DMS 273 (cell line): ENCODE data around the gene PTPRN2.

ENCODE experiments used
- DNase-seq: peaks from one replicate; lab custom pipeline; 2025; ENCODE audit not compliant: unreplicated experiment; lab: John Stamatoyannopoulos, UW

The PTPRN2 gene

DNA sequence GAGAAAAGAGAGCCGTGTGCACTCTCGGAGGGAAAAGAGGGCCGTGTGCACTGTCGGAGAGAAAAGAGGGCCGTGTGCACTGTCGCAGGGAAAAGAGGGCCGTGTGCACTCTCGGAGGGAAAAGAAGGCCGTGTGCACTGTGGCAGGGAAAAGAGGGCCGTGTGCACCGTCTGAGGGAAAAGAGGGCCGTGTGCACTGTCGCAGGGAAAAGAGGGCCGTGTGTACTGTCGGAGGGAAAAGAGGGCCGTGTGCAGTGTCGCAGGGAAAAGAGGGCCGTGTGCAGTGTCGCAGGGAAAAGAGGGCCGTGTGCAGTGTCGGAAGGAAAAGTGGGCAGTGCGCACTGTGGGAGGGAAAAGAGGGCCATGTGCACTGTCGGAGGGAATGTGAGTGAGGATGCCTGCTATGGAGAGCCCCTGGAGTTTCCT is 1062.1 kb downstream of the PTPRN2 start:
- peak; percentile 49 for DNase-seq

DNA sequence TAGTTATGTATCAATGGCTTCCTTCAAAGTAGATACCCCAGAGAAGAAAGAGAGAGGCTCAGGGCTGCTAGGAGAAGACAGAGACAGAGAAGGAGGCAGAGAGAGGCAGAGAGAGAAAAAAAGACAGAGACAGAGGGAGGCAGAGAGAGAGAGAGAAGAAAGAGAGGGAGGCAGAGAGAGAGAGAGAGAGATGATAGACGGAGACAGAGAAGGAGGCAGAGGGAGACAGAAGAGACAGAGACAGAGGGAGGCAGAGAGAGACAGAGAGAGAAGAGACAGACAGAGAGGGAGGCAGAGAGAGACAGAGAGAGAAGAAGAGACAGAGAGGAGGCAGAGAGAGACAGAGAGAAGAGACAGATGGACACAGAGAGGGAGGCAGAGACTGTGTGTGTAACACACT is 1062.9 kb downstream of the PTPRN2 start:
- DNase-seq: no peak

DNA sequence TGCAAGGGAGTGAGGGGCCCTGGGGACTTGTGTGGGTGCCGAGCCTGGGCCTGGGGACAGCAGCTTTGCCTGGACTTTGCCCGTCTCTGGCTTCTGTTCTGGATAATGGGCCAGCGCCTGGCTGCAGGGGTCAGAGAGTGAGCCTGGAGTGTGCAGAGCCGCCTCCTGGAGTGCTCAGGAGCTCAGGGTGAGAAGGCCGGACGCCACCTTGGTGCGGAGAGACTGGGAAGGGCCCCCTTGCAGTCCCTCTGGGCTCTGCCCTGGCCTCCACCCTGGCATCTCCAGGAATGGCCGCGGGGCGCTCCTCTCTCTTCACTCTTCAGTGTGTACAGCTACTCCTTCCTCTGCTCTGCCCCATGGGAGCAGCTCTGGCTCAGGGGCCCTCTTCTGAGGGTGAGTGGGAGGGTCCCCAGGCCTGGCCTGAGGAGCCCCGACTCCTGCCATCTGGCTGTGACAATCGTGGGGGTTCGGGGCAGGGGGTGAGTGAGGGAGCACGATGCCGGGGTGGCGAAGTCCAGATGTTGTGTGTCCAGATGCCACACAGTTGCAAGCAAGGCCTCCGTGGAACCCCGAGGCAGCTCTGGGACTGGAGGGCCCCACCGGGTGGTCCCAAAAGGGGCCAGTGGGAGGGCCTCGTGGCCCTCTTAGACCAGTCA is 1063.7 kb downstream of the PTPRN2 start:
- no peak for DNase-seq

DNA sequence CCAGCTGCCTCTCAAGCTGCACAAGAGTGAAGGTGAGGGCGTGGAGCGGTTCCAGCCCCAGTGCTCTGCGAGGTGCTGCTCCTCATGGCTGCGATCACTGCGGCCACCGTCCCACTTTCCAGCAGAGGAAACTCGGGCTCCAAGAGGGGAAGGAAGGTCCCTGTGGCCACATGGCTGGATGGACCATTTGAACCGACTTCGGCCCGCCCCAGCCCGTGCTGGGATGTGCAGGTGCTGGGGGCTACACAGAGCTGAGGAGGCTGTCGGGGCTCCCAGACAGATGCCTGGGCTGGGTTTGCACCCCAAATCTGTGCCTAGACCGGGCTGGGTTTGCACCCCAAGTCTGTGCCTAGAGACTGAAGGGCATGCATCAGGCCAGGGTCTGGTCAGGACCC is 1064.3 kb downstream of the PTPRN2 start:
- no peak for DNase-seq

DNA sequence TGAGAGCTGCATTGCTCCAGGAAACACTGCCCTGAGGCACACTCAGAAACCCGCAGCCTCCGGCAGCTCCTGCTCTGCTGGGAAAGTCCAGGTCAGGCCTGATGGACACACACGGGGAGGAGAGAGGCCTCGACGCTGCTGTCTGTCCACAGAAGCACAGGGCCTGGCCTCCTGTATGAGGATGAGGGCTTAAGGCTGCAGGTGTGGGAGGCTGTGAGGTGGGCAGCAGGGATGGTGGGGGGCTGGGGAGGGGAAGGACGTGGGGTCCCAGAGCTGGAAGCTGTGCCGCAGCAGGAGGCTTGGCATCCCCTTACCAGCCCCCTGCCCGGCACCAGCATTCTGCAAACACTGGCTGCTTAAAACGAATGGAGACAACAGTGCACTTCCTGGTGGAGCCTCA is 1064.7 kb downstream of the PTPRN2 start:
- no peak for DNase-seq

DNA sequence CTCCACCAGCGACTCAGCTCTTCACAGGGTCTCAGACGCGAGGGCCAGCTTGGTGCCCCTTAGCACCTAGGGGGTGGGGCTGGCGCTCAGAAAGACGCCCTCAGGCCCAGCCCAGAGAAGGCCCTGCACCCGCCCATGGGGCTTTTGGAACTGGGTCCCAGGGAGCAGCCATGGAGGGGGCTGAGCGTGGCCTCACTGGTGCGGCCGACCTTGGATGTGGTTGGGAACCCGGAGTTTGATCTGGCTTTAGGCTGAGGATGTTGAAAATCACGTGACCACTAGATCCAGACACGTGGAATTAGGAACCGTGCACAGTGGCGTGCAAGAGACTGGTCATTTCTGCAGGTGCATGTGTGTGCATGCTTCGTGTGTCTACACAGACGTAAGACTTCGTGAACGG is 1065.4 kb downstream of the PTPRN2 start:
- no peak for DNase-seq

DNA sequence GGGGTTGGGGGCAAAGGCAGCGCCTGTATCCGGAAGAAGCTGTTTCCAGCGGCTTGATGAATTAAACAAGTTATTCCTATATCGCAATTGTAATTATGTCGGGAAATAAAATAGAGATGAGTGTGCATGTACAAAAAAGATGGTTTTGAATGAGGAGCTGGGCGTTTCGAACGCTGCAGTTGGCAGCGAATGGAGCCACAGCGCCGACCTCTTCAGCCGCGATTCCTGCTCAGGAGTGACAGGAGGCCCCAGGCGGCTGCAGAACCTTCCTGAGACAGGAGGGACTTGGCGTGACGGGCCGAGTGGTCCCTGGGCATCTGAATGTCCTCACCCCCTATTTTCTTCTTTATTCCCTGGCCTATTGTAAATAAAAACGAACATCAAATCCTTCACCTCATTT is 1065.9 kb downstream of the PTPRN2 start:
- DNase-seq: no peak

DNA sequence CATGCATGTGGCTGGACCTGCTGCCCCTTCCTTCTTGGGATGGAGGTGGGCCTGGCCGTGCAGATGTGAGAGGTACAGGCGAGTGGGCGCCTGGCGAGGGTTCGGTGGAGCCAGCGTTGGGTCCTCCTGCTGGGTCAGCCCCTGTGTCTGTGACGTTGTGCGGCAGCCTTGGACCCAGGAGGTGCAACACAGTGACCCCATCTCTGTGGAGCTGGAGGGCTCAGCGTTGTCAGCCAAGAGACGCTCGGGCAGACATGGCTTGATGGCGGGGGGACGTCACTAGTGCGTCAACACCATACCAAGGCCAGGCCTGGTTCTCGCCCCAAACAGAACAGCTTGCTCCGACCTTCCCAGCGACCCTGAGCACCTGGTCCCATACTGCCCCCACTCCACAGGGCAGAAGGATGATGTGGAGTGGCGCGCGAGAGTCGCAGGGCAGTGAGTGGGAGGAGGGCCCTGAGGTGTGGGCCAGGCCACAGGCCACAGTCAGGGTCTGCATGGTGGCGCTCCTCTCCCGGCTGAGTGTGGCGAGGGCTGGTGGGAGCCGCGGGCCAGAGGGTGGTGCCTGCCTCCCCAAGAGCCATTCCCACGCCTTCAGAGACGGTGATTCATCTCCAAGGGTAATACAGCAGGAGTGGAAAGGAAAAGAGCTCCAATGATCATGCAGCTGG is 1066.4 kb downstream of the PTPRN2 start:
- no peak for DNase-seq

DNA sequence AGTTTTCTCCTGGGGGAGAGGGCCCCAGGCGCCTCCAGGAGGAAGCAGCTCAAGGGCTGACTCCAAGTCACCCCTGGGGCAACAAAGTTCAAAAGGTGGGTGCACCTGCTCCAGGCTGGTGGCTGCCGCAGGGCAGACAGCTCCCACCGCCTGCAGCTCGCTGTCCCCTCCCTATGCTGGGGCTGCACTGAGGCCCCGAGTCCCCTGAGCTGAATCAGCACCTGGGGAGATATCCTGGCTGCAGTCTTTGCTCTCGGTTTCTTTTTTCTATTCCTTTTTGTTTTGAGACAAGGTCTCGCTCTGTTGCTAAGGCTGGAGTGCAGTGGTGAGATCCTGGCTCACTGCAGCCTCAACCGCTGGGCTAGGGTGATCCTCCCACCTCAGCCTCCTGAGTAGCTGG is 1067.4 kb downstream of the PTPRN2 start:
- no peak for DNase-seq

DNA sequence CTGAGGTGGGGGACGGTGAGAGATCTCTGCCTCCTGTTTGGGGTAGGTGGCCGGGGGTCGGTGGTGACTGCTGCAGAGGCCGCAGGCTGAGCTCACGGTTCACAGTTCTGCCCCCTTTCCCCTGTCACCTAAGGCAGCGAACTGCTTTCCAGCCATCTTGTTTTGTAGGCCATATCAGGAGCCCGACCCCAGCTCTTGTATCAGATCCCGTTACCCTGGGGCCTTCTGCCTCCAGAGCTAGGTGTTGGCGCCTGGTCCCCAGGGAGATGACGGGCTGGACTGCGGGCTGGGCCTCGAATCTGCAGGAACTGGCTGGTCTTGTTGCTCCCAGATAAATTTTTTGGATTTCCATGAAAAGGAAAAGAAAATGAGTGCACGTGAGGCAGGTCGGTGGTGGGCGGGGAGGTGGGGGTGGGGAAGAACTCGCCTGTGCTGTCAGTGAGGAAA is 1067.8 kb downstream of the PTPRN2 start:
- no peak for DNase-seq

DNA sequence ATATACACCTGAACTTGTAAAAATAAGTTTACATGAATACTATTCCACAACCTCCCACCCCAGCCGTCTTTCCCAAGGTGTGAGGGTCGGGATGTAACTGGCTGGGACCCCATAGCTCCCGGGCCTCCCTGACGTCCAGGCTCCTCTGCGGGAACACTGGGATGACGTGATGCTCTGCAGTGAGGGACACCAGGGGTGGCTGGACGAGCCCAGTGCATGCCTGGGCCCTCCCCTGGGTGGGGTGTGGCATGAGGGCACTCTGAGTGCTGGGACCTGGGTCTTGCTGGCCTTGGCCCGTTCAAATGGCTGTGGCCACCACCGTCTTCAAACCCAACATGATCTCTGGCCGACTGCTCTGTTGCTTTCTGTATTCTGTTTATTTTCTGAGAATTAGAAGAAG is 1068.4 kb downstream of the PTPRN2 start:
- no peak for DNase-seq

DNA sequence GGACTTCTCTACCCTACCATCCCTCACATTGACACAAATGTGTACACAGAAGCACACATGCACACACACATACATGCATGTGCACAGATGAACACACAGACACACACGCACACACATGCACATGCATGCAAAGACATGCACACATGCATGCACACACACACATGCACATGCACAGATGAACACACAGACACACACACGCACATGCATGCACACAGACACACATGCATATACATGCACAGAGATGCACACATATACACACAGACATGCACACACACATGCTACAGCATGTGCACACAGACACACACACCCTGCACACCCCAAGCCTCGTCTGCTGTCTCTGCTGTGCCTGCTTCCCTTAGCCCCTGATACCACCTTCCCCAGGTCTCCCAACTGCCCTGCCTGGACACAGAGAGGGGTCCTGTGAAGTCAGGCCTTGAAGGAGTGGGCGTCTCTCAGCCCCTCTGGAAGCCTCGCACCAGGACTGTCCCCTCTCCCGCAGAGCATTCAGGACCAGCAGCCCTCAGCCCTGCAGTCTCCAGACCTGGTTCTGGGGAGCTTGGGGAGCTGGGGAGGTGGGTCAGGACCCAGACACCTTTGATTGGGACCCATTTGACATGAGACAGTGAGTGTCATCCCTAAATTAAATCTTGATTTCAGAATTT is 1069.0 kb downstream of the PTPRN2 start:
- DNase-seq: no peak

DNA sequence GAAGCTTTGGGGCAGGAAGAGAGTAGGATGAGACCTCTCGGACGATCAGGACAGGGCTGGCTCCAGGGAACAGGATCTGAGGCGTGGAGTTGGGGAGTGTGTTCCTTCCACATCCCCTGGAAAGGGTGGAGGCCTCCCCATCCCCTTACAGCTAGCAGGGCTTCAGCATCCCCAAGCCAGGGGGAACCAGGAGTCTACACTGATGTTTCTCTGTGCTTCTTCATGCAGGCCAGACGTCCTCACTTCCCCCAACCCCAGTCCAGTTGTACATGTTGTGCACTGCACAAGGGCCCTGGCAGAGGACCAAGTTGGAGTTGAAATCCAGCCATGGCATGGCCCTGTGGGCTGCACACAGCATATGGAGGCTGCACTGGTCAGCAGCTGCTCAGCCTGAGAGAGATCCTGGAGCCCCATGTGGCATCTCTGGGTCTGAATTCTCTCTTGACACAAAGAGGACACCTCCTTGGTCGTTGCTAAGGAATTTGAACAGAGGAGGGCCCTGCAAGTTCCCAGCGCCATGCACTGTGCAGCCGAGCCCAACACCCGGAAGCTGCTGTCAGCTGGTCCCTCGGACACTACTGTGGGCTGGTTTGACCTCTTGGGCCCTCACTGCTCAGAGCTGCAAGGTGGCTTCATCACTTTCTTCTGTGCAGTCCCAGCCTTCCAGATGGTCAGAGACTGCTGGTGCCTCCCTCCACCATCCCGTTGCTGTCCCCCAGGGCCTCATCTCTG is 1069.7 kb downstream of the PTPRN2 start:
- no peak for DNase-seq

DNA sequence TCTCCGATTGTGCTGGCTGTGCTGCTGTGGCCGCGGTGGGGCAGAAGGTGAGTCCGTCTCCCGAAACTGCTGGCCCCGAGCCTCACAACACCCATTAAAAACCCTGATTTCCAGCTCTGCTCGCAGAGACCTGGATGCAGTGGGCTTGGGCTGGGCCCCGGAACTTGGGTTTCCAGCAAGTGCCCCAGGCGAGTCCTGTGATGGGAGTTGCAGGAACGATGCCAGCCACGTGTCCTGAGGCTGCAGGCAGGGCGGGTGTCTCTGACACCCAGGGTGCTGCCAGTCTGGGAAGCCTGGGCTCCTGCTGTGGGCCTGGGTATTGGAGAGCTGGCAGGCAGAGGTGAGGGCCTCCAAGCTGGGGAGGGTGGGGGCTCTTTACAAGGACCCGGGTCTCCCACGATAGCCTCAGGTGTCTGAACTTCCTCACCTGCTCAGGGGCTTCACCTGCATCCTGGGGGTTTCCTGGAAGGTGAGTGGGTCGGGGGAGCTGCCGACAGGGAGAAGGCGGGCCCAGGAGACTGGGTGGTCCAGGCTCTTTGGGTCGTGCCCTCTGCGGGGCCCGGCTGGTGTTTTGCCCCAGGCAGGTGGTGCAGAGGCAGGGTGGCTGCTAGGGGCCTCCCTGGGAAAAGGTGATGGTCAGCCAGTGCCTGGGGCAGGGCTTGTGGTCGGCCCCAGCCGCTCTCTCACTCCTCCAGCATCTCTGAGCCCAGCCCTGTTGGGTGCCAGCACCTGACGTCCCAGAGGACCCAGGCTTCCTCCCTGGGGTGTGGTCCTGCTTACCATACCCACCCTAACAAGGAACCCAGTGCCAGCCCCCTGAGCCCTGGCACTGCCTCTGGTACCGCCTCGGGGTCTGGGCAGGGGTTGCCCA is 1070.5 kb downstream of the PTPRN2 start:
- DNase-seq: no peak

DNA sequence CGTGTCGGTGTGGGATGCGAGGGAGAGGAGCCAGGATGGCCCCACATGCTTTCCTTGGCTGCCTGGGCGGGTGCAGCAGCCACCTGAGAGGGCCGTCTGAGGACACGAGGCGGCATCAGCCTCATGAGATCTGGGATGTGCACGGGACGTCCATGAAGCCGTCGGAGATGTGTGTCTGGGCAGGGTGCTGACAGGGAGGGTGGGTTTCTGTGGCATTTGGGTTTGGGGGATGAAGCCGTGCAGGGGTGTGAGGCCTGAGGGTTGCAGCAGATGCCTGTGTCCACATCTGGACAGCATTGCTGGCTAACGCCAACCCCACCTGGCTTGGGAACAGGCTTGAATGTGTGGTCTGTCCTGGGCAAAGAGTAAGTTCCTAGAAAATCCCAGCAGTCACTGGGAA is 1071.3 kb downstream of the PTPRN2 start:
- no peak for DNase-seq

DNA sequence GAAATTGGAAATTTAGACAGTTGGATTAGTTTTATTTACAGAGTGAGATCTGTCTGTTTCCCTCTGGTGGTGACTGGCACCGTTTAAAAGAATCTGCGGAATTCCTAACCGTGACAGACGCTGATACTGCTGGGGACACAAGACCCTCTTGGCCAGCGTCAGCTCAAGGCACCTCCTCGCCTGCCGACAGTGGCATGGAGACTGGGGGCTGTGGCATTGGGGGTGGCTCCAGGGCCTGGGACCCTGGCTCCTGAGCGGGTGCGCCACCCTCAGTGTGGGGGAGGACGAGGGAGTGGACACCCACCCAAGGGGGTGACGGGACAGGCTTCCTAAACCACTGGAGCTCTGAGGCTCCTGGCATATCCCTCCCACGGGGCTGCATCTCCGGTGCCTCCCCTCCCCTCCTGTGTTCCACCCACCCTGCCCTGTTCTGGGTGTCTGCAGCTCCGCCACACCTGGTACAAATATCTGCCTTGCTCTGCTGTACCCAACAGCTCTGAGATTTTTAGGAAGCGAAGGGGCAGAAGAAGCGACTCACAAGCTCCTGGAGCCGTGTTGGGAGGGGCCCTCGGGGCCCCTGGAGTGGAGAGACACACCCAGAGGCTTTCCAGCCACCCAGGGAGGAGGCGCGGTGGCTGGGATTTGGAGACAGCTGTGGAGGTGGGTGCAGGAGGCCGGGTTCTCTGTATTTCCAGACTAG is 1072.1 kb downstream of the PTPRN2 start:
- peak; percentile 27 for DNase-seq

DNA sequence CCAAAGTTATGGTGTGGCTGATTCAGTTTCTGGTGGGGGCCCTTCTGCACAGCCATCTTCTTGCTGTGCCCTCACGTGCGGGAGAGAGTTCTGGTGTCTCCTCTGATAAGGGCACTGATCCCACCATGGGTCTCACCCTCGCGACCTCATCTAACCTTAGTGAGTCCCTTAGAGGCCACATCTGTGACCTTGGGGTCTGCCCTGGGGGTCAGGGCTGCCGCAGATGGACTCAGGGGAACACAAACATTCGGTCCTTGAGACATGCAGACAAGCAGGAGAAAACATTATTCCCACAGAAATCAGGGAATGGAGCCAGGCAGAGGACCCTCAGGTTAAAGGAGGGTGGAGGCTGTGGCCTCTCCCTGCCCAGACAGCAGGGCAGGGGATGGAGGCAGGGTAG is 1072.9 kb downstream of the PTPRN2 start:
- DNase-seq: no peak

DNA sequence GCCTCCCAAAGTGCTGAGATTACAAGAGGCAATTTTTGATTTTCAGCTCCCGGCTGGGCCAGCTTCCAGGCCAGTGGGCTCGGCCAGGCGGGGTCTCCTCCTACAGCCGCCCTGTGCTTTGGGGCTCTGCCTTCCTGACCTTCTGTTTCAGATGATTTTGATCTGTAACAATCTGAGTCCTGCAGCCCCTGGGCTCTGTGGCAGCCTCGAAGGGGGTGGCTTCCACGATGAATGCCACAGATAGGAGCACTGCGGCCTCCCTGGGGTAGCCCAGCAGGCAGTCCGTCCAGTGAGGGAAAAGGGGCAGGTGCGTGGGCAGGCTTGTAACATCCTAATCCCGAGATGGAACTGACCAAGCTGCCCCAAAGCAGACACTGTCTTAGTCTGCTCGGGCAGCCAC is 1073.3 kb downstream of the PTPRN2 start:
- no peak for DNase-seq

DNA sequence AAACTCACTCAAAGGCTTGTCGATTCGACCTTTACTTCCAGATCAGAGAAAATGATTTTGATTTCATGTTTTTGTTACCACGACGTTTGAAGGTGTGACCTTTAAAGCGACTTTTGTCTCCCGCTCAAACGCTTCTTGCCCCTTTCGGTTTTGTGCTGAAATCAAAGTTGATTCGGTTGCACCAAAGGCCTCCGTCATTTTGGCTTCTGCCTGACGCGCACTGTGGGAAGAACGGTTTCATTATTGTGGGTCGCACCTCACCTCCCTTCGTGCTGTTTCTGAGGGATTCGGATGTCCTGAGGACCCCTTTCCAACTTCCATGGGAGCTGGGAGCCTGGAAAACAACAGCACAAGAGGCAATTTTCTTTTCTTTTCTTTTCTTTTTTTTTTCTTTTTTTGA is 1073.9 kb downstream of the PTPRN2 start:
- no peak for DNase-seq

DNA sequence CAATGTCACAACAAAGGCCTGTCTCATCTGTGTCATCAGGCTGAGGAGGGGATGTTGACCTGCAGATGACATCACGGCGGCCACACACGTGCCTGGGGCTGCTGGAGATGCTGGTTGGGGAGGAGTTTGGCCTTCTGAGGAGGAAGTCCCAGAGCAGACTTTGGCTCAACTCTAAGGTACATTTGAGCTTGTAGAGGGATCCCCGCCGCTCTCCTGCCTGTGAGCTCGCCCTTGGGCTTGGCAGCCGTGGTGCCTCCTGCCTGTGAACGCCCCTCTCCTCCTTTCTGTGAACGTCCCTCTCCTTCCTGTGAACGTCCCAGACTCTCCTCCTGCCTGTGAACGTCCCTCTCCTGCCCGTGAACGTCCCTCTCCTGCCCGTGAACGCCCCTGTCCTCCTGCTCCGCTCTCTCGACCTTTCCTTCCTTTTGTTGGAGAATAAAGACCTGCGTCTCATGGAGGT is 1074.4 kb downstream of the PTPRN2 start:
- no peak for DNase-seq
